Activated CD4-positive, alpha-beta T cell treated with anti-CD3 and anti-CD28 coated beads, Interleukin-2, amount 50 U/mL, for 16 hours (primary cell): Measurements from ENCODE around the gene CST9L.
"Not testable (repeated sequence)": the region's sequence is repeated elsewhere in the genome, so short reads cannot be mapped to it uniquely, and the experiment has no call there.

Source experiments
- DNase-seq: peaks from one replicate; pipeline ENCODE4 v3.0.0-alpha.2; 2020

Gene CST9L

GRCh38 chr20:23585808-23586734 lies 17.8 kb upstream of the CST9L start:
- no peak for DNase-seq

- no peak for DNase-seq
These were observed 17.1 kb upstream of the CST9L start for GRCh38 chr20:23585449-23585807.

- DNase-seq, result no peak
These were observed 16.3 kb upstream of the CST9L start for GRCh38 chr20:23584434-23585199.

- DNase-seq, result no peak
These were observed 15.2 kb upstream of the CST9L start for GRCh38 chr20:23583526-23583925.

DNA sequence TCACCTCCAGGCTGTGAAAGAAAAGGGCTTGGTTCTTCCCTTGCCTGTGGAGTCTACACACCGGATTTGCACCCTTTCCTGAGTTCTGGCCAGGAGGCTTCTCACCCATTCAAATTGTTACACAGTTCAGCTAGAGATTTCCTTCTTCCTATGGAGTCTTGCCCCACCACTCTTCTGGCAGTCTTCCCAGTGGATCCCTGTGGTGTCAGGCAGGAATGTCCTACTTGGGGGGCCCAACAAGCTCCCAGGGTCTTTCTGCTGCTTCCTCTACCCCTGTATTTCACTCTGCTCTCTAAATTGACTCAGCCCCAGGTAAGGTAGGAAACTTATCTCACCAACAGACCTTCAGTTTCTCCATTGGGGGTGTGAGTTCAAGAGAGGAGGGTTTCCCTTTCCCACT lies 14.0 kb upstream of the CST9L start:
- no peak for DNase-seq

GRCh38 chr20:23581833-23582232 lies 13.5 kb upstream of the CST9L start:
- not testable (repeated sequence) for DNase-seq

DNA sequence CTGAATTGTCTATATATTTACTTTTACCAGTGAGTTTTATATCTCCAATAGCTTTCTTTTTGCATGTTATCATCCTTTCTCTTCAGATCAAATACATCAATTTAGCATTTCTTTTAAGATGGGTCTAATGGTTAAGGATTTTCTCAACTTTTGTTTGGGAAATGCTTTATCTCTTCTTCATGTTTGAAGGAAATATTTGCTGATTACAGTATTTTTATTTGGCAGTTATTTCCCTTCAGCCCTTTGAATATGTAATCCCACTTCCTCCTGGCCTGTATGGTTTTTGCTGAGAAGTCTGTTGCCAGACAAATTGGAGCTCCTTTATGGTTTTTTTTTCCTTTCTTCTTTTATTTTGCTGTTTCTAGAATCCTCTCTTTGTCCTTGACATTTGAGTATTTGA lies 6.7 kb upstream of the CST9L start:
- DNase-seq, result no peak

- no peak for DNase-seq
These were observed 2.0 kb upstream of the CST9L start for GRCh38 chr20:23570178-23570760.

DNA sequence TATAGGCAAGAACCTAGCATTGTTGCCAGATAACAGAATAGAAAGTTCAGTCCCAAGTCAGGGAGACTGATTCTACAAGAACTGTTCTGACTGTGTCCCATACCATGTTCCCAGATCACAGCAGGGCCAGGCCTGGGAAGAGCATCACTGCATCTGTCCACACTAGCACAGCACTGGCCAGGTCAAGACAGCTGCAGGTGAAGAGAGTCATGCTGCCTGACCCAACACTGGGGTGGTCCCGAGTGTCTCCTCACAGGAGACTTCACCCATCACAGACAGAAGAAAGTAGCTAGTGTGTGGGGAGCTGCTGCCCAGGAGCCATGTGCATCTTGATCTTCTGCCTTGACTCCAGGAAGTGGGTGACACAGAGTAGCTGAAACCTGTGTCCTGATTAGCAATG lies 1.3 kb upstream of the CST9L start:
- no peak for DNase-seq

DNA sequence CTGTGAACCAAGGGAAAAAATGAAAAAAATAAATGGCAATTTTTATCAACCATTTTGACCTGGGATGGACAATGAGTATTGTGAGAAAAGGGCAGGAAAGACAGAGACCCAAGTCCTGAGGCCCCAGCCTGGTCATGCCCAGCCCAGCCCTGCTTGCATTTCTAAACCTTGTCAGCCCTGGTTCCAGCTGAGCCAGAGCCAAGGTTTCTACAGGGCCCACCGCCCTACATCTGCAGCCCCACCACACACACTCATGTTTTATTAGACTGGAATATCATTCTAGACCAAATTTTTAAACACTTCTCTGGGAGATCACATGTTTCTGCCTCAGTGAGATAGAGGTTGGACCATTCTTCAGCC lies 667 bp upstream of the CST9L start:
- no peak for DNase-seq

DNA sequence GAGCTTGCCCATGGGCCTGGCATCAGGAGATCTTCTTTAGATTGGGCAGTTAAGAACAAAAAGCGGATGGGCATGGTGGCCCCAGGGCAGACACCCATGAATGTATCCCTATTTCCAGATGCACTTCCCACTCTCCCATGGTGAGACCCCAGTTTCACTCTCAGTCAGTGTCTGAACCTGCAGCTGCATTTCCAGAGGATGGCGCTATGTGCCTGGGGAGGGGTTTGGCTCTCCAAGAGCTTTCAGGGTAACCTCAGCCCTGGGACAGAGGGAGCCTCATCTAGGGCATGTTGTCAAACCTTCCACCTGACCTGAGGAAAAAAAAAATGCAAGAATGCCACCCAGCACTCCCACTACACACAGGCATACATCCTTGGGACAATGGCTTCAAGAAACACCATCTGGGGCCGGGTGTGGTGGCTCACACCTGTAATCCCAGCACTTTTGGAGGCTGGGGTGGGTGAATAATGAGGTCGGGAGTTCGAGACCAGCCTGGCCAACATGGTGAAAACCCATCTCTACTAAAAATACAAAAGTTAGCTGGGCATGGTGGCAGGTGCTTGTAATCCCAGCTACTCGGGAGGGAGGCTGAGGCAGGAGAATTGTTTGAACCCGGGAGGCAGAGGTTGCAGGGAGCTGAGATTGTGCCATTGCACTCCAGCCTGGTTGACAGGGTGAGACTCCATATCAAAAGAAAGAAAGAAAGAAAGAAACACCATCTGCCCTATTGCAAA lies 1.9 kb downstream of the CST9L start:
- DNase-seq, result no peak

DNA sequence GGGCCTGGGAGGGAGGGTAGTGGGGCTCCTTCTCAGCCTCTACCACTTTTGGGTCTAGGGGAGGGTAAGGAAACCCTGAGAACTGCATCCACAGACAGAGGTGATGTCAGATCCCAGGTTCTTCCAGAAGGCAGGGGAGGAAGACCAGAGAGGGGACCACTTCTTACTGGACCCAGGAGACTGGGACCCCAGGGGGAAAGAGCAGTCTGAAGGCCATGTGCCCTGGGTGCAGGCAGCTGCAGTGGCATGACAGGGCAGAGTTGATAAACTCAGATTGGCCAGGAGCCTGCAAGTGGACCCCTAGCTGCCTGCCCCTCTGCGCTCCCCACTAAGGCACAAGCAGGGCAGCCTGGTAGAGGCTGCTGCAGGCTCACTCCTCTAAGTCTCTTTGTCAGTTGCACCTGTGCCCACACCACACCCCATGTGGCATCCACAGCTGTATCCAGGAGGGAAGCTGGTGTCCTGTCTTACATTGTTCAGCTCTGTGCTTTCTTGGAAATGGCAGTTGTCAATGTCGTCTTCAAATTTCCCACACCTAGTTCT lies 2.7 kb downstream of the CST9L start:
- DNase-seq, result no peak

GRCh38 chr20:23564927-23565326 lies 3.4 kb downstream of the CST9L start:
- DNase-seq, result no peak

DNA sequence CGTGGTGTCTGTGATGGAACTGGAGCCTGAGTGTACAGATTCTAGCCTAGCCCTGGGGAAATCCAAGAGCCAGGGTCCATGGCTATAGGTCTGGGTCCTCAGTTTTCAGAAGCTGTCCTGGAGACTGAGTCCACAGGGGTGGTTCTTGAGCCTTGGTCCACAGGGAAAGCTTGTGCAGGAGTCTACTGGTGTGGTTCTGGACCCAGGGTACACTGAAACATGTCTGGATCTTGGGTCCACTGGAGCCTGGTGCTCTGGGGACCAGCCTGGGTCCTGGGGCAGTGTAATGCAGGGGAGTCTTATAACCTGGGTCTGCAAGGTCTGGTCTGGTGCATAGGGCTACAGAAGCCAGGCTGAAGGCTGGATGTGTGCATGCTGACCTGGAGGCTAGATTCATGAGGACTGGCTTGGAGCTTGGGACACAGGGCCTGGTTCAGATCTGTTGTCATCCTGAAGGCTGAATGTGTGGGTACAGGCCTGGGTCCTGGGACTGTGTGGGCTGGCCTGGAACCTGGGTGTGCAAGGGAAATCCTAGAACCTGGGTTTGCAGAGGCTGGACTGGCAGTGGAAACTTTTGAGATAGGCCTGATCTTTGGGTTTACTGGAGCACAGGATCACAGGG lies 5.5 kb downstream of the CST9L start:
- no peak for DNase-seq

DNA sequence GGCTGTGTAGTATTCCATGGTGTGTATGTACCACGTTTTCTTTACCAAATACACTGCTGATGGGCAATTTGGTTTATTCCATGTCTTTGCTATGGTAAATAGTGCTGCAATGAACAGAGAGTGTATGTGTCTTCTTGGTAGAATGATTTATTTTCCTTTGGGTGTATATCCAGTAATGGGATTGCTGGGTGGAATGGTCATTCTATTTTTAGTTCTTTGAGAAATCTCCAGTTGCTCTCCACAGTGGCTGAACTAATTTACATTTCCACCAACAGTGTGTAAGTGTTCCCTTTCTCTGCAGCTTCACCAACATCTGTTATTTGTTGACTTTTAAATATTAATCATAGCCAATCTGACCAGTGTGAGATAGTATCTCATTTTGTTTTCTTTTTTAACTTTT lies 13.9 kb downstream of the CST9L start:
- no peak for DNase-seq

GRCh38 chr20:23551786-23552185 lies 16.5 kb downstream of the CST9L start:
- DNase-seq, result no peak

DNA sequence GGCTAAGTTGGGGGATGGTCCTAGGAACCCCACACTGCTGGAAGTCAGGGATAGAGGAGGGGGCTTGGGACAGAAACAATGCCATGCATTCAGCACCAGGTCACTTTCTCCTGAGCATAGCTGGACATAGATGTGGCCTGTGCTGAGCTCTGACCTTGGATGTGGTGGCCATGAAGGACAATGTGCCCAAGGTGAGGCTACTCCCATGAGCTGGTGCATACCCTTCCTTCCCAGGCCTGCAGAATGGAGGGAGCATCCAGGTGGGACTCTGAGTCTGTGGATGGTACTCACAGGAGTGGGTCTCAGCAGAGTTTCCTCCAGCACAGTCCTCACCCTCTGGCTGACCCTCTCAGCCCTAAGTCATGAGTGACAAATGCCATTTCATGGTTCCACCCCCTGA lies 16.9 kb downstream of the CST9L start:
- DNase-seq, result no peak

GRCh38 chr20:23550227-23550626 lies 18.1 kb downstream of the CST9L start:
- no peak for DNase-seq

DNA sequence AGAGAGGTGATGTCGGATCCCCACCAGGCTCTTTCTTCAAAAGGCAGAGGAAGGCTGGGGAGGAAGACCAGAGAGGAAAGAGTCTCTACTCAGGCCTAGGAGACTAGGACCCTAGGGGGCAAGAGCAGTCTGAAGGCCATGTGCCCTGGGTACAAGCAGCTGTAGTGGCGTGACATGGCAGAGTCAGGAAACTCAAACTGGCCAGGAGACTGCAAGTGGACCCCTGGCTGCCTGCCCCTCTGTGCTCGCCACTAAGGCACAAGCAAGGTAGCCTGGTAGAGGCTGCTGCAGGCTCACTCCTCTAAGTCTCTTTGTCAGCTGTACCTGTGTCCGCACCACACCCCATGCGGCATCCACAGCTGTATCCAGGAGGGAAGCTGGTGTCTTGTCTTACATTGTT lies 19.9 kb downstream of the CST9L start:
- DNase-seq, result no peak

- no peak for DNase-seq
These were observed 20.7 kb downstream of the CST9L start for GRCh38 chr20:23547613-23548012.

- no peak for DNase-seq
These were observed 21.7 kb downstream of the CST9L start for GRCh38 chr20:23546435-23547144.

GRCh38 chr20:23544133-23544532 lies 24.2 kb downstream of the CST9L start:
- DNase-seq, result no peak
